Liver (tissue), 9 donors: Measurements from ENCODE around the gene STN1. TPM values are rescaled to one million over a fixed set of nuclear protein-coding genes. Genes with fewer than 3 reads are reported as not detected.

ENCODE experiments used
- DNase-seq: peaks from one replicate; pipeline ENCODE4 v3.0.0-alpha.2; 2017; ENCODE audit warnings: low spot score
- H3K27ac ChIP-seq, 2 donors: one replicate each; pipeline ENCODE4 v1.7.0; 2013; ENCODE audit warnings: inconsistent platforms in 2 of 2, low read length in 2 of 2, control low read depth in 1 of 2, low read depth in 1 of 2, mild to moderate bottlenecking in 1 of 2
- H3K27me3 ChIP-seq, 4 donors: one replicate each; pipeline versions ENCODE4 v1.6.1 to v1.7.0; 2013; ENCODE audit warnings: low read length in 3 of 4, inconsistent platforms in 1 of 4, mild to moderate bottlenecking in 1 of 4, moderate library complexity in 1 of 4; ENCODE audit not compliant: control insufficient read depth in 4 of 4, insufficient read depth in 4 of 4
- H3K36me3 ChIP-seq, 4 donors: one replicate each; pipeline versions ENCODE4 v1.6.1 to v1.7.0; 2013; ENCODE audit warnings: low read length in 3 of 4, mild to moderate bottlenecking in 3 of 4, low read depth in 1 of 4, moderate library complexity in 1 of 4; ENCODE audit not compliant: control insufficient read depth in 4 of 4, insufficient read depth in 3 of 4
- H3K4me1 ChIP-seq, 4 donors: one replicate each; pipeline versions ENCODE4 v1.6.1 to v1.7.0; 2013; ENCODE audit warnings: low read length in 3 of 4, mild to moderate bottlenecking in 3 of 4, moderate library complexity in 1 of 4; ENCODE audit not compliant: control insufficient read depth in 4 of 4, insufficient read depth in 4 of 4
- H3K4me3 ChIP-seq, 3 donors: one replicate each; pipeline versions ENCODE4 v1.6.1 to v1.7.0; 2013; ENCODE audit warnings: low read length in 3 of 3, control low read depth in 1 of 3, low read depth in 1 of 3, mild to moderate bottlenecking in 1 of 3
- H3K9ac ChIP-seq, 2 donors: one replicate each; pipeline ENCODE4 v1.7.0; 2013; ENCODE audit warnings: low read length in 2 of 2, mild to moderate bottlenecking in 2 of 2, moderate library complexity in 2 of 2, control low read depth in 1 of 2, low read depth in 1 of 2
- H3K9me3 ChIP-seq, 4 donors: one replicate each; pipeline versions ENCODE4 v1.6.1 to v1.7.0; 2013; ENCODE audit warnings: low read length in 3 of 4; ENCODE audit not compliant: control insufficient read depth in 4 of 4
- CTCF ChIP-seq: fragments of 150-350 bp; IDR thresholded peaks from 2 replicates; pipeline ENCODE4 v1.5.1; 2017; ENCODE audit warnings: improper control_type of control experiment, low read depth, low read length; ENCODE audit not compliant: missing input control
- EGR1 ChIP-seq, 2 donors: IDR thresholded peaks; 2 replicates each; pipeline ENCODE4 v1.6.1; 2016 to 2018; ENCODE audit warnings: antibody characterized with exemption in 2 of 2, low read depth in 2 of 2
- FOXA1 ChIP-seq: IDR thresholded peaks from 2 replicates; pipeline ENCODE4 v1.6.1; 2016; ENCODE audit warnings: antibody characterized with exemption
- FOXA2 ChIP-seq: IDR thresholded peaks from 2 replicates; pipeline ENCODE4 v1.6.1; 2016; ENCODE audit warnings: antibody characterized with exemption
- GABPA ChIP-seq, 2 donors: IDR thresholded peaks in 1 of 2; conservative IDR thresholded peaks in 1 of 2; 2 replicates each; pipeline ENCODE4 v1.6.1; 2016; ENCODE audit warnings: antibody characterized with exemption in 2 of 2, mild to moderate bottlenecking in 1 of 2, moderate library complexity in 1 of 2
- HNF4A ChIP-seq, 2 donors: conservative IDR thresholded peaks; 2 replicates each; pipeline ENCODE4 v1.6.1; 2016; ENCODE audit warnings: antibody characterized with exemption in 2 of 2, mild to moderate bottlenecking in 2 of 2
- HNF4G ChIP-seq: IDR thresholded peaks from 2 replicates; pipeline ENCODE4 v1.6.1; 2016; ENCODE audit warnings: antibody characterized with exemption
- JUND ChIP-seq, 2 donors: IDR thresholded peaks; 2 replicates each; pipeline ENCODE4 v1.6.1; 2016; ENCODE audit warnings: antibody characterized with exemption in 2 of 2
- NR2F2 ChIP-seq: IDR thresholded peaks from 2 replicates; pipeline ENCODE4 v1.6.1; 2016; ENCODE audit warnings: antibody characterized with exemption
- RAD21 ChIP-seq, 2 donors: IDR thresholded peaks; 2 replicates each; pipeline ENCODE4 v1.6.1; 2016; ENCODE audit warnings: antibody characterized with exemption in 2 of 2, mild to moderate bottlenecking in 2 of 2
- REST ChIP-seq: IDR thresholded peaks from 2 replicates; pipeline ENCODE4 v1.6.1; 2016; ENCODE audit warnings: antibody characterized with exemption, mild to moderate bottlenecking
- RXRA ChIP-seq, 2 donors: IDR thresholded peaks; 2 replicates each; pipeline ENCODE4 v1.6.1; 2017 to 2018; ENCODE audit warnings: antibody characterized with exemption in 2 of 2, mild to moderate bottlenecking in 1 of 2
- TAF1 ChIP-seq: conservative IDR thresholded peaks from 2 replicates; pipeline ENCODE4 v1.6.1; 2016; ENCODE audit warnings: antibody characterized with exemption, mild to moderate bottlenecking
- YY1 ChIP-seq: IDR thresholded peaks from 2 replicates; pipeline ENCODE4 v1.6.1; 2016; ENCODE audit warnings: antibody characterized with exemption, mild to moderate bottlenecking
- WGBS: extraction: QIAGEN DNeasy Blood & Tissue Kit; methylation state at CpG from one replicate; pipeline ENCODE4 v1.1.7; 2013; 5-methylcytosine and 5-hydroxymethylcytosine counted together
- polyA plus RNA-seq, 2 donors: library from polyadenylated mRNA; stranded (reverse) in 1 of 2; unstranded in 1 of 2; fragments of 200-250 nt in 1 of 2; fragments of >200 nt in 1 of 2; fragmentation: Nextera tagmentation in 1 of 2; extraction: Ambion mirVana in 1 of 2; gene quantifications; one replicate each; pipeline versions ENCODE4 v1.2.1 to v1.2.3, GENCODE V29; 2013 to 2015
- total RNA-seq, 2 donors: library from RNA; depleted of rRNA; stranded (reverse); fragments of >200 nt; gene quantifications; one replicate each; pipeline ENCODE4 v1.2.3, GENCODE V29; 2014
- TF ChIP-seq, protein P1 (sequence below): IDR thresholded peaks from 2 replicates; pipeline ENCODE4 v1.6.1; 2016; ENCODE audit warnings: antibody characterized with exemption
- TF ChIP-seq, protein P2 (sequence below): IDR thresholded peaks from 2 replicates; pipeline ENCODE4 v1.6.1; 2016; ENCODE audit warnings: antibody characterized with exemption
- donor health status: healthy.
- donor health status: healthy.
- donor health status: healthy.
- donor health status: healthy.
- donor health status: healthy.

STN1 gene
- total and polyA plus RNA-seq, 4 donors: 6.9 to 12.9 (median 8.0) TPM

- H3K4me1 ChIP-seq: peaks cover 10 to 25% (median 19%) of the 10 kb centered on the region in 4 donors
These were observed 85.2 kb downstream of the STN1 start for GRCh38 chr10:103832806-103833205.

More at GRCh38 chr10:103832806-103833205, 85.2 kb downstream of the STN1 start:
- no peaks in the 10 kb centered on the region for H3K9me3 ChIP-seq
- no peak overlapping the region for H3K27ac ChIP-seq
- H3K9ac ChIP-seq: no peak overlapping the region
- no peak overlapping the region for H3K4me3 ChIP-seq
- H3K36me3 ChIP-seq: no peaks in the 10 kb centered on the region
- TF ChIP-seq JUND (IDR thresholded peaks at IDR 0.05) (no peak), FOXA2 (no peak), RAD21 (IDR thresholded peaks at IDR 0.05) (no peak), REST (no peak), RXRA (IDR thresholded peaks at IDR 0.05) (no peak), NR2F2 (no peak), TAF1 (no peak), HNF4G (no peak), EGR1 (IDR thresholded peaks at IDR 0.05; ENCODE audit: low read depth in 2 of 2) (no peak), YY1 (no peak), FOXA1 (no peak), CTCF (no peak), HNF4A (conservative IDR thresholded peaks at IDR 0.05) (no peak), GABPA (IDR thresholded peaks at IDR 0.05 in 1 of 2, conservative IDR thresholded peaks at IDR 0.05 in 1 of 2) (no peak)
- TF ChIP-seq, protein P1, sequence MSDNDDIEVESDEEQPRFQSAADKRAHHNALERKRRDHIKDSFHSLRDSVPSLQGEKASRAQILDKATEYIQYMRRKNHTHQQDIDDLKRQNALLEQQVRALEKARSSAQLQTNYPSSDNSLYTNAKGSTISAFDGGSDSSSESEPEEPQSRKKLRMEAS: no peak
- TF ChIP-seq, protein P2, sequence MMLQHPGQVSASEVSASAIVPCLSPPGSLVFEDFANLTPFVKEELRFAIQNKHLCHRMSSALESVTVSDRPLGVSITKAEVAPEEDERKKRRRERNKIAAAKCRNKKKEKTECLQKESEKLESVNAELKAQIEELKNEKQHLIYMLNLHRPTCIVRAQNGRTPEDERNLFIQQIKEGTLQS: no peak
- H3K27me3 ChIP-seq: no peaks in the 10 kb centered on the region
- WGBS: 93% methylated on average over 2 of the region's 2 CpGs
- DNase-seq: no peak

Other genes with a start within 250 kb of the STN1 start
- 1 to 10 TPM; 4.5 to 5.5 TPM for gene SH3PXD2A, start 62.6 kb downstream of the STN1 start, total RNA-seq
- 1 to 10 TPM in 1 of 2 donors, under 1 TPM in 1; 0.82 to 3.3 TPM for gene SH3PXD2A, start 62.6 kb downstream of the STN1 start, polyA plus RNA-seq
- gene SLK, start 49.0 kb upstream of the STN1 start, total RNA-seq: 10 to 100 TPM; 19.5 to 20.3 TPM
- 1 to 10 TPM; 3.9 to 5.2 TPM for gene SLK, start 49.0 kb upstream of the STN1 start, polyA plus RNA-seq
- gene COL17A1, start 167.7 kb upstream of the STN1 start, total RNA-seq: 1 to 10 TPM in 1 of 2 donors, not detected in 1; 1.7 TPM
- under 1 TPM in 1 of 2 donors, not detected in 1; 0.05 TPM for gene COL17A1, start 167.7 kb upstream of the STN1 start, polyA plus RNA-seq
- 1 to 10 TPM; 1.7 to 5.5 TPM for gene SFR1, start 204.0 kb upstream of the STN1 start, total RNA-seq
- gene SFR1, start 204.0 kb upstream of the STN1 start, polyA plus RNA-seq: 1 to 10 TPM in 1 of 2 donors, under 1 TPM in 1; 0.83 to 1.5 TPM